ENCODE data around the gene COA8. TPM values are rescaled to one million over a fixed set of nuclear protein-coding genes. Genes with fewer than 3 reads are reported as not detected.
A peak's percentile ranks its signal among the peaks of the same experiment; 100 is the strongest.

Gene COA8
- total RNA-seq, 4 donors from 2014 or later, result 26.8 to 46.1 (median 37.6) TPM

GRCh38 chr14:103634156-103634555 lies 71.4 kb downstream of the COA8 start:
- DNase-seq (ENCODE audit: extremely low spot score), result no peak
- H3K4me1 ChIP-seq, result peaks cover 68 to 90% (median 88%) of the 10 kb centered on the region in 4 donors
- peak overlapping the region in 3 of 4 donors; percentile 27 to 56 (median 51) for H3K27ac ChIP-seq (replicated peaks in 1 of 4)
- no peak overlapping the region for H3K4me3 ChIP-seq
- no peaks in the 10 kb centered on the region for H3K27me3 ChIP-seq
- intact Hi-C loops (cut with DNase I), result loop anchor here (5.0 kb wide), 1 partner anchor 33 kb away; no protein-coding TSS in a partner anchor
- no peaks in the 10 kb centered on the region for H3K9me3 ChIP-seq
- TF ChIP-seq POLR2A (IDR thresholded peaks at IDR 0.05; ENCODE audit: low read depth), result no peak
- TF ChIP-seq POLR2AphosphoS5 (IDR thresholded peaks at IDR 0.05), result no peak
- TF ChIP-seq, protein P1, sequence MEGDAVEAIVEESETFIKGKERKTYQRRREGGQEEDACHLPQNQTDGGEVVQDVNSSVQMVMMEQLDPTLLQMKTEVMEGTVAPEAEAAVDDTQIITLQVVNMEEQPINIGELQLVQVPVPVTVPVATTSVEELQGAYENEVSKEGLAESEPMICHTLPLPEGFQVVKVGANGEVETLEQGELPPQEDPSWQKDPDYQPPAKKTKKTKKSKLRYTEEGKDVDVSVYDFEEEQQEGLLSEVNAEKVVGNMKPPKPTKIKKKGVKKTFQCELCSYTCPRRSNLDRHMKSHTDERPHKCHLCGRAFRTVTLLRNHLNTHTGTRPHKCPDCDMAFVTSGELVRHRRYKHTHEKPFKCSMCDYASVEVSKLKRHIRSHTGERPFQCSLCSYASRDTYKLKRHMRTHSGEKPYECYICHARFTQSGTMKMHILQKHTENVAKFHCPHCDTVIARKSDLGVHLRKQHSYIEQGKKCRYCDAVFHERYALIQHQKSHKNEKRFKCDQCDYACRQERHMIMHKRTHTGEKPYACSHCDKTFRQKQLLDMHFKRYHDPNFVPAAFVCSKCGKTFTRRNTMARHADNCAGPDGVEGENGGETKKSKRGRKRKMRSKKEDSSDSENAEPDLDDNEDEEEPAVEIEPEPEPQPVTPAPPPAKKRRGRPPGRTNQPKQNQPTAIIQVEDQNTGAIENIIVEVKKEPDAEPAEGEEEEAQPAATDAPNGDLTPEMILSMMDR (IDR thresholded peaks at IDR 0.05), result no peak
- TF ChIP-seq EP300 (IDR thresholded peaks at IDR 0.05), result no peak
- WGBS, result 67% methylated on average over 4 of the region's 4 CpGs
- peaks cover 0 to 22% (median 6%) of the 10 kb centered on the region in 4 donors for H3K36me3 ChIP-seq

GRCh38 chr14:103638594-103638993 lies 75.8 kb downstream of the COA8 start:
- TF ChIP-seq POLR2AphosphoS5 (IDR thresholded peaks at IDR 0.05) (no peak), EP300 (IDR thresholded peaks at IDR 0.05) (no peak)
- TF ChIP-seq, protein P1 (IDR thresholded peaks at IDR 0.05), result no peak
- Histone ChIP-seq H3K27ac (replicated peaks in 1 of 4) (peak overlapping the region in 1 of 4 donors; percentile 55), H3K36me3 (peaks cover 0 to 5% (median 1%) of the 10 kb centered on the region in 4 donors), H3K27me3 (no peaks in the 10 kb centered on the region), H3K4me3 (no peak overlapping the region), H3K4me1 (peaks cover 47 to 89% (median 80%) of the 10 kb centered on the region in 4 donors), H3K9me3 (no peaks in the 10 kb centered on the region)
- intact Hi-C loops (cut with DNase I), result no loop called here
- no peak for DNase-seq (ENCODE audit: extremely low spot score)
- 74% methylated on average over 3 of the region's 3 CpGs for WGBS

Small RNAs within 50 kb of the gene (small RNA-seq; reads per million reads assigned to genes)
- gene RNU4-68P (0 to 3.3 (median 0) reads per million in 3 donors), gene RNU7-160P (0 reads per million in 3 donors)

Other genes with a start within 250 kb of the COA8 start
- 100 to 1,000 TPM; 118 to 237 (median 159) TPM for gene EIF5, start 228.7 kb upstream of the COA8 start, total RNA-seq
- gene MARK3, start 177.5 kb upstream of the COA8 start, total RNA-seq, result 10 to 100 TPM; 57.4 to 78.1 (median 68.1) TPM
- gene CKB, start 40.1 kb upstream of the COA8 start, total RNA-seq, result 1,000 to 10,000 TPM in 3 of 4 donors, 100 to 1,000 TPM in 1; 917 to 1,843 (median 1,284) TPM
- 10 to 100 TPM; 28.7 to 50.0 (median 35.2) TPM for gene TRMT61A, start 33.8 kb upstream of the COA8 start, total RNA-seq
- gene BAG5, start 303 bp upstream of the COA8 start, total RNA-seq, result 10 to 100 TPM; 27.4 to 34.7 (median 28.3) TPM
- 100 to 1,000 TPM; 285 to 343 (median 312) TPM for gene KLC1, start 66.3 kb downstream of the COA8 start, total RNA-seq
- gene XRCC3, start 152.5 kb downstream of the COA8 start, total RNA-seq, result 1 to 10 TPM; 1.6 to 5.4 (median 2.1) TPM
- gene ZFYVE21, start 152.8 kb downstream of the COA8 start, total RNA-seq, result 100 to 1,000 TPM; 121 to 180 (median 156) TPM